ENCODE data around the gene CCDC85C.

CCDC85C gene

DNA sequence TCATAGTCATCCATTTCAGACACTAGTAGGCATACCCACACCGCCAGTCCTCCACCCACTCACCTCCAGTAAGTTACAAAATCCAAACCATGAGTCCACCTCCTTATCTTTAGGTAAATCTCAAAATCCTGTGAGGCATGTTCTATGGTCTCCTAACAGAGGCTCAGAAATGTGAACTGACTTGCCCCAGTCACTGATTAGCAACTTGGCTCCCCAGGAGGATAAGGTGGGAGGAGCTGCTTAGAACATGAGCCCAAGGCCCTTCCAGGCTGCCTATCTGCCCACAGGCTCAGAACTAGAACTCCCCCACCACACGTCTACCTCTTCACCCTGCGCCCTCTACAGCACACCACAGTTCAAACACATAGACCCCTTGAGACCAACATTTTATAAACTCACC lies 143.2 kb downstream of the CCDC85C start:
- no peak for DNase-seq (ENCODE audit: extremely low read depth, low read depth)

DNA sequence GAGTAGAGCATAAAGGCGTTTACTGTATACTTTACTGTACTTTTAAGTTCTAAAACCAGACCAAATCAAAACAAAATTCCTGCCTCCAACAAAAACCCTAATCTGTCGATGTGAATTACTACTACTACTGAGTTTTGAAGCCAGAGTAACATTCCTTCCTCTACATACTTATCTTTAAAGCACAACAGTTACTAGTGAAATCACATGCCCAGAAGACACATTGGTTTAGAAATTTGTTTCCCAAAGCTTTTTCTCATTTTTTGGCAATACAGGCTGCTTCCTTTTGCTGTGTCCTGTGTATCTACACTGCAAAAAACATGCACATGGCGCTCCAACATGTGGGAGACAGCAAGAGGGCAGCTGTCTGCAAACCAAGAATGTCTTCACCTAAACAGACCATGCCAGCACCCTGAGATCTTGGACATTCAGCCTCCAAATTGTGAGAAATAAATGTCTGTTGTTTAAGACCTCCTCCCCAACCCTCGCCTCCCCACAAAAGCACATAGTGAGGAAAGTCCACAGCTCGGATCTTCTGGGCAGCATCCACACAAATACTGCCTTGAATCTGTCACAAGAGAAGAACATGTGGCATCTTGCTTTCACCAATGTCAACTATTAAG lies 144.4 kb downstream of the CCDC85C start:
- DNase-seq (ENCODE audit: extremely low read depth, low read depth) = no peak
- TF ChIP-seq, protein P1, sequence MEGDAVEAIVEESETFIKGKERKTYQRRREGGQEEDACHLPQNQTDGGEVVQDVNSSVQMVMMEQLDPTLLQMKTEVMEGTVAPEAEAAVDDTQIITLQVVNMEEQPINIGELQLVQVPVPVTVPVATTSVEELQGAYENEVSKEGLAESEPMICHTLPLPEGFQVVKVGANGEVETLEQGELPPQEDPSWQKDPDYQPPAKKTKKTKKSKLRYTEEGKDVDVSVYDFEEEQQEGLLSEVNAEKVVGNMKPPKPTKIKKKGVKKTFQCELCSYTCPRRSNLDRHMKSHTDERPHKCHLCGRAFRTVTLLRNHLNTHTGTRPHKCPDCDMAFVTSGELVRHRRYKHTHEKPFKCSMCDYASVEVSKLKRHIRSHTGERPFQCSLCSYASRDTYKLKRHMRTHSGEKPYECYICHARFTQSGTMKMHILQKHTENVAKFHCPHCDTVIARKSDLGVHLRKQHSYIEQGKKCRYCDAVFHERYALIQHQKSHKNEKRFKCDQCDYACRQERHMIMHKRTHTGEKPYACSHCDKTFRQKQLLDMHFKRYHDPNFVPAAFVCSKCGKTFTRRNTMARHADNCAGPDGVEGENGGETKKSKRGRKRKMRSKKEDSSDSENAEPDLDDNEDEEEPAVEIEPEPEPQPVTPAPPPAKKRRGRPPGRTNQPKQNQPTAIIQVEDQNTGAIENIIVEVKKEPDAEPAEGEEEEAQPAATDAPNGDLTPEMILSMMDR (IDR thresholded peaks at IDR 0.05; ENCODE audit: low read depth, low read length) = no peak

More for the DNA sequence above, 143.2 kb downstream of the CCDC85C start:
- TF ChIP-seq, protein P1 (IDR thresholded peaks at IDR 0.05; ENCODE audit: low read depth, low read length) = no peak

DNA sequence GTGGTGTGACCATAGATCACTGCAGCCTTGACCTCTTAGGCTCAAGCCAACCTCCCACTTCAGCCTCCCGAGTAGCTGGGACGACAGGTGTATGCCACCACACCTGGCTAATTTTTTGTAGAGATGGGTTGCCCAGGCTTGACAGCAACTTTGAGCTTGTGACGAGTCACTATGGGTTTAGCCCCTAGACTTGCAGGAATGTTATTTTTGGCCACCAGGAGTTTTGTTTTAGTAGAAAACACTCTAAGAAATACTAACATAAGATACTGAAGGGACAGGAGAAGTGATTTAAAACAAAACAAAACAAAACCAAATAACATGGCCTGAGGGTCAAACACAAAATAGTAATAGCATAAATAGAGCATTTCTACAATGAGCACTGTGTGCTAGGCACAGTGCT lies 149.8 kb downstream of the CCDC85C start:
- TF ChIP-seq, protein P1 (IDR thresholded peaks at IDR 0.05; ENCODE audit: low read depth, low read length) = no peak
- DNase-seq (ENCODE audit: extremely low read depth, low read depth) = no peak

GRCh38 chr14:99452968-99453367 lies 151.0 kb downstream of the CCDC85C start:
- TF ChIP-seq, protein P1 (IDR thresholded peaks at IDR 0.05; ENCODE audit: low read depth, low read length) = no peak
- no peak for DNase-seq (ENCODE audit: extremely low read depth, low read depth)

DNA sequence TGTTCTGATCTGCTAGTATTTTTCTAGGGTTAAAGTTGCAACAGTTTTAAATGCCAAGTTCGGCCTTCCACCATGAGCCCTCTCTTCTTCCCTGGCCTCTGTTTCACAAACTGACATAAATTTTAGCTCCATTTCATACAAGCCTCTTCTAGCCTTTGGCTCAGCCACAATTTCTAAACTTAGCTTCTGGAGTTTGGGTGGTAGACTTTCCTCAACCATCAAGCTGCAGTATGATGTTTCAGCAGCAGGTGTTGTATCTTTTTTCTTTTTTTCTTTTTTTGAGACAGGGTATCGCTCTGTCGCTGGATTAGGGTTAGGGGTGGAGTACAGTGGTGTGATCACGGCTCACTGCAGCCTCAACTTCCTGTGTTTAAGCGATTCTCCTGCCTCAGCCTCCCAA lies 152.8 kb downstream of the CCDC85C start:
- TF ChIP-seq, protein P1 (IDR thresholded peaks at IDR 0.05; ENCODE audit: low read depth, low read length) = no peak
- DNase-seq (ENCODE audit: extremely low read depth, low read depth) = no peak

DNA sequence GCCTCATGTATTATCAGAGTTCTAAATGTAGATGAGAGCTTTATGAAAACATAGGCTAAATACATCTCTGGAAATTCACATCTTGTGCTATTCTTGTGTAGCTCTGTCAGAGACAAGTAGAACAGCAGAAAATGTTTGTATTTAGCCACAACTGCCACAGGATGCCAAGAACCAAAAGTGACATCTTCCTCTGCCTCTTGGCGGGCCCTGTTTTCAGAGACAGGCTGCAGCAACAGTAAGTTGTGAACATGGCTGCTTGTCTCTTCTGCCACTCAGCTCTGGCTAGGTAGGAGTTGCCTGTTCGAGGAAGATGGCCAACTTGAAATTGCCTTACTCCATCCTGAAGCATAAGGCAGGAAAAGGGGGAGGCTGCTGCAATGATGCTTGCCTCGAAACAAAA lies 153.7 kb downstream of the CCDC85C start:
- no peak for DNase-seq (ENCODE audit: extremely low read depth, low read depth)
- TF ChIP-seq, protein P1 (IDR thresholded peaks at IDR 0.05; ENCODE audit: low read depth, low read length) = no peak

All from AG09319 (cell line).